ACC112 (cell line): ENCODE measurements around the gene ARID3A.

Experiments used
- H2AFZ ChIP-seq: fragments of 200-600 bp; sonication (generic); one replicate; pipeline ENCODE4 v1.6.0; 2017; ENCODE audit warnings: antibody characterized with exemption, low read length; ENCODE audit not compliant: unreplicated experiment
- H3K27ac ChIP-seq: fragments of 200-600 bp; sonication (generic); 2 replicates; pipeline ENCODE4 v1.5.1; 2014; ENCODE audit warnings: low read depth, mild to moderate bottlenecking, antibody characterized with exemption, low read length, moderate library complexity
- H3K27me3 ChIP-seq: fragments of 200-600 bp; sonication (generic); 2 replicates; pipeline ENCODE4 v1.6.1; 2014; ENCODE audit warnings: mild to moderate bottlenecking, antibody characterized with exemption, low read length, moderate library complexity, mixed read lengths; ENCODE audit not compliant: insufficient read depth
- H3K36me3 ChIP-seq: fragments of 200-600 bp; sonication (generic); 2 replicates; pipeline ENCODE4 v1.6.1; 2016; ENCODE audit warnings: mild to moderate bottlenecking, antibody characterized with exemption, low read length, moderate library complexity, mixed read lengths; ENCODE audit not compliant: insufficient read depth
- H3K4me1 ChIP-seq: fragments of 200-600 bp; sonication (generic); one replicate; pipeline ENCODE4 v1.6.1; 2016; ENCODE audit warnings: low read length, mixed read lengths; ENCODE audit not compliant: insufficient read depth, unreplicated experiment, control insufficient read depth
- H3K4me3 ChIP-seq: fragments of 200-600 bp; sonication (generic); 2 replicates; pipeline ENCODE4 v1.5.1; 2014; ENCODE audit warnings: mild to moderate bottlenecking, low read depth, low read length
- H3K79me2 ChIP-seq: fragments of 200-600 bp; sonication (generic); one replicate; pipeline ENCODE4 v1.6.0; 2016; ENCODE audit warnings: low read length; ENCODE audit not compliant: control insufficient read depth, unreplicated experiment, insufficient read depth

Gene ARID3A

DNA sequence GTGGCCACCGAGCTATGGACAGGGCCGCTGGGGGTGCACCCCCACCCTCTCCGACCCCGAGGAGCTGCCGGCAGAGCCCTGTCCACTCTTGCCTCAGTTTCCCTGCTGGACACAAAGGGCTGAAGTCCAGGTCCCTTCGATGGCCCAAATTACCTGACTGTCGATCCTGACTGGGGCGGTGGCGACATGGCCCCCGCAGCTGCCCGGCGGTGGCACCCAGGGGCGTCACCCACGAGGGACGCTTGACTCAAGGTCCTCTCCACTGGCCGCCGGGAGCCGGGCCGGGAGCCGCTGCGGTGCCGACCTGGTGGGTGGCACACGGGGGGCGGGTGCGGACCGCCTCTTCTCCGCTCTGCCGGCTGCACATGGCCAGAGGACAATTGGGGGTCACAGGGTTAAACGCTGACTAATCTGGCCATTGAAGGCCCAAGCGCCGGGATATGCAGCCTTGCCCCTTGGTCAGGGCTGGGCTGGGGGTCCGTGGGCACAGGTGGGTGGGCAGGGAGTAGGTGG is 16.4 kb downstream of the ARID3A start:
- H3K27ac ChIP-seq: no peak overlapping the region
- peaks cover 4% of the 10 kb centered on the region for H3K79me2 ChIP-seq
- no peak overlapping the region for H2AFZ ChIP-seq
- no peak overlapping the region for H3K4me3 ChIP-seq
- H3K27me3 ChIP-seq: no peaks in the 10 kb centered on the region
- H3K36me3 ChIP-seq: no peaks in the 10 kb centered on the region
- no peaks in the 10 kb centered on the region for H3K4me1 ChIP-seq

DNA sequence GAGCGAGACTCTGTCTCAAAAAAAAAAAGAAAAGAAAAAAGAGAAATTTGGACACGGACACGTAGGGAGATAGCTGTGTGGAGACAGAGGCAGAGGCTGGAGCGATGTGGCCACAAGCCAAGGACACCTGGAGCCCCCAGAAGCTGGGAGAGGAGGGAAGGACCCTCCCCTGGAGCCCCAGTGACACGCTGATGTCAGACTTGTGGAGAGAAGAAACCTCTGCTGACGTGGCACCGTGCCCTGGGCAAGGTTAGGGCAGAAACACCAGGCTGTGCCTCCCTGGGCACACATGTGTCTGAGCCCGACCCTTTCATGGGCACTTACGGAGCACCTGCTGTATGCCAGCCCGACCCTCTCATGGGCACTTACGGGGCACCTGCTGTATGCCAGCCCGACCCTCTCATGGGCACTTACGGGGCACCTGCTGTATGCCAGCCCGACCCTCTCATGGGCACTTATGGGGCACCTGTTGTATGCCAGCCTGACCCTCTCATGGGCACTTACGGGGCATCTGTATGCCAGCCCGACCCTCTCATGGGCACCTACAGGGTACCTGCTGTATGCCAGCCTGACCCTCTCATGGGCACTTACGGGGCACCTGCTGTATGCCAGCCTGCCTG is 17.8 kb downstream of the ARID3A start:
- Histone ChIP-seq H3K4me1 (no peaks in the 10 kb centered on the region), H3K4me3 (no peak overlapping the region), H3K27me3 (no peaks in the 10 kb centered on the region), H3K36me3 (no peaks in the 10 kb centered on the region), H2AFZ (no peak overlapping the region), H3K79me2 (peaks cover 2% of the 10 kb centered on the region), H3K27ac (no peak overlapping the region)

DNA sequence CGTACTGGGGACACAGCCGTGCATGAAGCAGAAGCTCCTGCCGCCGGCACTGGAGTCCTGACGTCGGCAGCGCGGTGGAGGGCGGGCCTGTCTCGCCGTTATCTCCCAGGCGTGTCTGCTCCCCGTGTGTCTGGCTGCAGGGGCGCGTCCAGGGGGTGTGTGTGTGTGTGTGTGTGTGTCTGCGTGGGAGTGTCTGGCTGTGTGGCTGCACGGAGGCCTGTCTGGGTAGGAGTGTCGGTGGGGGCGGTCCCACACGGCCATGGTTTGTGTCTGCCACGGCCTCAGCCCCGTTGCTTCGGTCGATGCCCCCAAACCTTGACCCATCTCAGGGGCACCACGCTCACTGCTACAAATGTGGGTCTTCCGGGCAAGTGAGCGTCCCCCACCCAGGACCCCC is 18.3 kb downstream of the ARID3A start:
- no peak overlapping the region for H2AFZ ChIP-seq
- H3K27me3 ChIP-seq: no peaks in the 10 kb centered on the region
- no peaks in the 10 kb centered on the region for H3K36me3 ChIP-seq
- H3K79me2 ChIP-seq: peaks cover 2% of the 10 kb centered on the region
- no peak overlapping the region for H3K27ac ChIP-seq
- no peaks in the 10 kb centered on the region for H3K4me1 ChIP-seq
- no peak overlapping the region for H3K4me3 ChIP-seq

DNA sequence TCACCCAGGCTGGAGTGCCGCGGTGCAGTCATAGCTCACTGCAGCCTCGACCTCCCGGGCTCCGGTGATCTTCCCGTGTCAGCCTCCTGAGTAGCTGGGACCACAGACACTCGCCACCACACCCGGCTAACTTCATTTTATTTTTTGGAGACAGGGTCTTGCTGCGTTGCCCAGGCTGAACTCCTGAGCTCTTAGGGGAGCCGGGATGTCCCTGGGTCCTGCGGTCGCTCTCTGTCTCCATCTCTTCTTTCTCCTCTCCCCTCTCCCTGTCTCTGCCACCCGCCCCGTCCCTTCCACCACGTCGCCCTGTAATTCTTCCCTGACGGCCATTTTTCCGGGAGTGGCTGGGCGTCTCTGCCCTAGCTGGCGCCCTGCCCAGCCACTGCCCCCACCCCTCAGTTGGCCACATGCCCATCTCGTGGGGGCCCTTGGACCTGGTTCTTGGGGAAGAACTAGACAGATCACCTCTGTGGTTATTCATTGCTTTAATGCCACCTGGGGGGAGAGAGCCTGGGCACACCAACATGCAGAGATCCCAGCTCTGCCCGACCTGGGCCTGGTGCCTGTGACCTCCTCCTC is 18.9 kb downstream of the ARID3A start:
- Histone ChIP-seq H3K4me3 (no peak overlapping the region), H3K27ac (no peak overlapping the region), H3K36me3 (no peaks in the 10 kb centered on the region), H3K4me1 (no peaks in the 10 kb centered on the region), H3K79me2 (peaks cover 2% of the 10 kb centered on the region), H3K27me3 (no peaks in the 10 kb centered on the region), H2AFZ (no peak overlapping the region)

DNA sequence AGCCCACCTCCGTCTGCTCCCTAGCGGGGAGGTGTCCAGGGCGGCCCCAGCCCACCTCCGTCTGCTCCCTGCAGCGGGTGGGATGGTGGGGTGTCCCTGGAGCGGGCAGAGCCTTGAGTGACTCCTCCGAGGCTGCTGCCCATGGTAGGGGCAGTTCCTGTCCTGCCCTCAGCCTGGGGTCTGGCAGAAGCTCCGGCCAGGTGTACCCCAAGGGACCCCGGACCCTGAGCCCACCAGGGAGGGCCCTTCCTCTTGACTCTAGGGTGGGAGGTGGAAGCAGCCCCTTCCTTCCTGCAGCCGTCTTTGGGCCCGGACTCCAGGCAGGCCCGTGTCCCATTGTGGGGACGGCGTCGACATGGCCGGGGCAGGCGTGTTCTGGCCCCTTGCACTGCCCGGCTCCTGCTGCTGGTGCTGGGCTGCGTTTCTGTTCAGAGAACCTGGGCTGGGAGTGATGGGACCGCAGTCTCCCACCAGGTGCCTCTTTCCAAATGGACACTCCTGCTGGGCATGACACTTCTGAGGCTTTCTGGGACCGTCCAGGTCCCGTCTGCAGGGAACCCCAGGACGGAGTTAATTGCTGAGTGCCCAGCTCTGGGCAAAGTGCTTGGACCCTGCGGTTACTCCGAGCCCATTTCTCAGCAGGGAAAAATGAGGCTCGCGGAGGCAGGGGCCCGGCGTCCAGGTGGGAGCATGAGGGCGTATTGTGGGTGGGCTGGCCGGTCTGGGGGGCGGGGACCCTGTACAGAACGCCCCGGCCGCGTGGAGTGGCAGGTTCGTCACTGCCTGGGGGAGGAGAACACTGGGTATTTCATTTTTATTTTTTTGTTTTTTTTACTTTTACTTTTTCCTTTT is 19.8 kb downstream of the ARID3A start:
- no peak overlapping the region for H3K27ac ChIP-seq
- no peaks in the 10 kb centered on the region for H3K4me1 ChIP-seq
- H3K79me2 ChIP-seq: no peaks in the 10 kb centered on the region
- no peak overlapping the region for H3K4me3 ChIP-seq
- H3K36me3 ChIP-seq: no peaks in the 10 kb centered on the region
- no peak overlapping the region for H2AFZ ChIP-seq
- no peaks in the 10 kb centered on the region for H3K27me3 ChIP-seq

DNA sequence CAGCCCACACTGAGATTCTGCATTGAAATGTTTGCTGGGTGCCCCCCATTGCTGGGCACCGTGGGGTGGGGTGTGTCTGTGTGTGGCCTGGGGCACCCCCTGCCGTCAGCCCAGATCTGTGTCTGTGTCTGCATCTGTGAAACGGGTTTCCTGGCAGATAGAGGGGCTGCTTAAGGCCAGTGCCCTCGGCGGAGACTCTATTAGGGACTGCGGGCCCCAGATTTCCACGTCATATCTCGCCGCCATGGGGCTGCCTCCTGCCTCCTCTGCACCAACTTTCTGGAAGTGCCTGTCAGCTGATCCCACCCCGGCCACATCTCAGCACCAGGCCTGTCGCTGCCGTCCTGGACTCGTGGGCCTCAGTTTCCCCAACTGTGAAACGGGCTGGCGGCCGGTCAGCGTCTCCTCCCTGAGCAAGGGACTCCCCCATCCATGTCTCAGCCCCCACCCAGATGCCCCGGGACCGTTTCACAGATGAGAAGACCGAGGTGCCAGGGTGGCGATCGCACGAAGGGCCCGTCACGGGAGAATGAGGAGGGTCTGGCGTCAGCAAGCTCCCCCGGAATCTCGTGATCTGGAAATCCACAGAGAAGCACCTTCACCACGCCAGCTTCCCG is 21.4 kb downstream of the ARID3A start:
- H3K4me1 ChIP-seq: no peaks in the 10 kb centered on the region
- no peaks in the 10 kb centered on the region for H3K79me2 ChIP-seq

DNA sequence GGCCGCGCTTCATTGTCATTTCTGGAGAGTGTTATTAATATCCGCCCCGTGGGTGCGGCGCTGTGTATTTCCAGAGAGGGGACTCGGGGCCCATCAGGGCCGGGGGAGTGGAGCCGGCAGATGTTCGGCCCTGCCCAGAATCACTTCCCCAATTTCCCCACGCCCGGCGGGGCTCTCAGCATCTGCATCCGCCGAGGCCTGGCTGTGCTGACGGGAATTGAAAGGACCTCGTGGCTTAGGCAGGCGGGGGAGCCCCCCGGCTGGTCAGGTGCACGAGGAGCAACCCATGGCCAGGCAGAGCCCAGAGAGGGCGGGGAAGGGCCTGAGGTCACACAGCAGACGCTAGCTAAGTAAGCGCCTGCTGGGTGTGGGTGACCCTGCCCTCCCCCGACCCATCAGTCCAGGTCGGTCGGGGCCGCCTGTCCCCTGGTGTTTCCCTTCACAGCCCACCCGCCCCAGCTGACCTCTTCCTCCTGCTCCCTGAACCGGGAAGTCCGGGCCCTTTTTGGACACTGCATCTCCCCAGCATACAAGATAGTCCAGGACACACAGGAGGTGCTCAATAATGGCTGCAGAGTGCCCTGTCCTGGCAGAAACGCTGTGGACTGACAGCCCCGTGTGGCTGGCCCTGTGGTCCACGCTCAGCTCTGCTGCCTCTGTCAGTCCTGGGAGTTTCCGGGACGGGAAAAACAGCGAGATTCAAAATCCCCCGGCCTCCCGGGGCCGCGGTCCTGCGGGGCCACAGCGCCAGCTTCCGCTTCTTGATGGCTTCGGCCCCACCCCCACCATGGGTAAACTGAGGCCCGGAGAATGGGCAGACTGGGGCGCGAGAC is 22.1 kb downstream of the ARID3A start:
- Histone ChIP-seq H3K36me3 (no peaks in the 10 kb centered on the region), H3K79me2 (no peaks in the 10 kb centered on the region), H3K4me1 (peaks cover 5% of the 10 kb centered on the region), H3K4me3 (no peak overlapping the region), H2AFZ (no peak overlapping the region), H3K27me3 (no peaks in the 10 kb centered on the region), H3K27ac (no peak overlapping the region)

More for the DNA sequence above, 21.4 kb downstream of the ARID3A start:
- H3K4me3 ChIP-seq: no peak overlapping the region
- no peak overlapping the region for H2AFZ ChIP-seq
- H3K27ac ChIP-seq: no peak overlapping the region
- no peaks in the 10 kb centered on the region for H3K27me3 ChIP-seq
- H3K36me3 ChIP-seq: no peaks in the 10 kb centered on the region

DNA sequence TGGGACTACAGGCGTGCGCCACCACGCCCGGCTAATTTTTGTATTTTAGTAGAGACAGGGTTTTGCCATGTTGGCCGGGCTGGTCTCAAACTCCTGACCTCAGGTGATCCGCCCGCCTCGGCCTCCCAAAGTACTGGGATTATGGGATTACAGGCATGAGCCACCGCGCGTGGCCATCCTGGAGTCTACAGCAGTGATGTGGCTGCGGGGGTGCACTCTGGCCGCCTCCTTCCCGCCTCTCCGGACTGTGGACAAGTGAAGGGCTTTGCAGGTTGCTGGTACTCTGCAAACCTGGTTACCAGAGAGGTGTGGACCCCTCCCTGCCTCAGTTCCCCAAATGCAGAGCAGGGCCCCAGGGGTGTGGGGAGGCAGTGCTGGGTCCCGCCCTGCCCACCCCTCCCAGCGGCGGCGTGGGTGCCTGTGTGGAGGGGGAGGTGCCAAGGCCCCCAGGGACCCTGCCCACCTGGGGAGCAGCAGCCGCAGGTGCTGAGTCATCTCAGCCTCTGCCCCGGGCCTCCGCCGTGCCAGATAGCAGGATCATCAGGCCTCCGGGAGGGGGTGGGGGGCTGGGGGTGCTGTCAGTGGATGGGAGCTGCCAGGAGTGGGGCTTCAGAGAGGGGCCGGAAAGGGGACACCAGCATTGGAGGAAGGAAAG is 23.1 kb downstream of the ARID3A start:
- no peak overlapping the region for H3K27ac ChIP-seq
- H3K4me1 ChIP-seq: peaks cover 6% of the 10 kb centered on the region
- no peaks in the 10 kb centered on the region for H3K27me3 ChIP-seq
- no peak overlapping the region for H3K4me3 ChIP-seq
- H2AFZ ChIP-seq: no peak overlapping the region
- no peaks in the 10 kb centered on the region for H3K36me3 ChIP-seq
- H3K79me2 ChIP-seq: no peaks in the 10 kb centered on the region

DNA sequence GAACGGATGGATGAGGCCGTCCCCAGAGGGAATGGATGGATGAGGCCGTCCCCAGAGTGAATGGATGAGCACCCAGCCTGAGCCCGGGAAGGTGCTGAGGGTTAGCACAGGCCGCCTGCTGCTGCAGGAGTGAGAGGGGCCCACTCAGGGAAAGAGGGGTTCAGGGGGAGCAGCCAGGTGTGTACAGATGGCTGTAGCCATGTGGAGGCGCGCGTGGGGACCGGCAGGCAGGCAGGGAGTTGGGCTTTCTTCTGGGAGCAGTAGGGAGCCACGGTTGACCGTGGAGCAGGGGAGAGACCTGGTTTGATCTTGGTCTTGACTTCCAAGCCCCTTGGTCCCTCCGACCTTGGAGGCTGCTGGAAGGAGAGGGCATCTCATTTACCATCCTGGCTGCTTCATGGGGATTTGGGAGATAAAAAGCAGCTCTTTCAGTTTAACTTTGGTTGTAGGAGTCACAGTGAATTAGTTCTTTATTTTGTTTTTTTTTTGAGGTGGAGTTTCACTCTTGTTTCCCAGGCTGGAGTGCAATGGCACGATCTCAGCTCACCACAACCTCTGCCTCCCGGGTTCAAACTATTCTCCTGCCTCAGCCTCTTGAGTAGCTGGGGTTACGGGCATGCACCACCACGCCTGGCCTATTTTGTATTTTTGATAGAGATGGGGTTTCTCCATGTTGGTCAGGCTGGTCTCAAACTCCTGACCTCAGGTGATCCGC is 24.7 kb downstream of the ARID3A start:
- Histone ChIP-seq H3K4me3 (no peak overlapping the region), H2AFZ (no peak overlapping the region), H3K36me3 (no peaks in the 10 kb centered on the region), H3K27me3 (no peaks in the 10 kb centered on the region), H3K27ac (no peak overlapping the region), H3K4me1 (peaks cover 6% of the 10 kb centered on the region), H3K79me2 (no peaks in the 10 kb centered on the region)
